SKM-1 (cell line): ENCODE data around the gene ZNF581.
A peak's percentile ranks its signal among the peaks of the same experiment; 100 is the strongest.

Source experiments
- DNase-seq: peaks from one replicate; lab custom pipeline; 2025; ENCODE audit not compliant: unreplicated experiment; lab: John Stamatoyannopoulos, UW

Gene ZNF581

GRCh38 chr19:55643003-55643886 is at the start of gene ZNF581:
ZNF581 (plus strand) TSS chr19:55643649; CDS start chr19:55644572, 923 bp downstream.
- DNase-seq, result peak; percentile 5

GRCh38 chr19:55594996-55595545 is 48.4 kb upstream of the ZNF581 start:
- DNase-seq, result no peak

- no peak for DNase-seq
These were observed 47.1 kb upstream of the ZNF581 start for GRCh38 chr19:55596304-55596703.

- no peak for DNase-seq
These were observed 45.9 kb upstream of the ZNF581 start for GRCh38 chr19:55597501-55597921.

GRCh38 chr19:55598034-55598433 is 45.4 kb upstream of the ZNF581 start:
- no peak for DNase-seq

- DNase-seq, result peak; percentile 47
These were observed 44.6 kb upstream of the ZNF581 start for GRCh38 chr19:55598719-55599467.

- DNase-seq, result peak; percentile 63
These were observed 44.0 kb upstream of the ZNF581 start, which contains the start of gene FIZ1 for GRCh38 chr19:55599468-55599841. FIZ1 (minus strand) TSS chr19:55599517; CDS start chr19:55597865, 1,652 bp downstream.

GRCh38 chr19:55599842-55600661 is 43.4 kb upstream of the ZNF581 start, which contains the start of gene ZNF524:
ZNF524 (plus strand) TSS chr19:55600288; CDS start chr19:55602113, 1,825 bp downstream.
- DNase-seq, result no peak

- no peak for DNase-seq
These were observed 42.8 kb upstream of the ZNF581 start for GRCh38 chr19:55600662-55601028.

- no peak for DNase-seq
These were observed 42.4 kb upstream of the ZNF581 start for GRCh38 chr19:55601084-55601483.

GRCh38 chr19:55602104-55603001 is 41.1 kb upstream of the ZNF581 start:
- no peak for DNase-seq

GRCh38 chr19:55603115-55603514 is 40.3 kb upstream of the ZNF581 start:
- DNase-seq, result no peak

- no peak for DNase-seq
These were observed 39.7 kb upstream of the ZNF581 start for GRCh38 chr19:55603581-55604292.

GRCh38 chr19:55605207-55605636 is 38.2 kb upstream of the ZNF581 start:
- peak; percentile 61 for DNase-seq

GRCh38 chr19:55605637-55606470 is 37.6 kb upstream of the ZNF581 start, which contains the start of gene ZNF865:
ZNF865 (plus strand) TSS chr19:55605647; CDS start chr19:55613619, 7,972 bp downstream.
- DNase-seq, result peak; percentile 23

- DNase-seq, result no peak
These were observed 37.0 kb upstream of the ZNF581 start for GRCh38 chr19:55606471-55606787.

GRCh38 chr19:55606817-55607216 is 36.6 kb upstream of the ZNF581 start:
- no peak for DNase-seq

- no peak for DNase-seq
These were observed 34.1 kb upstream of the ZNF581 start for GRCh38 chr19:55609326-55609725.
